T-helper 2 cell (primary cell): ENCODE data around the gene TMEM9.

Experiments
- DNase-seq, 5 experiments: peaks; one replicate each; pipeline versions ENCODE4 v3.0.0 to v3.0.0-alpha.2; 2012 to 2022

The TMEM9 gene

DNA sequence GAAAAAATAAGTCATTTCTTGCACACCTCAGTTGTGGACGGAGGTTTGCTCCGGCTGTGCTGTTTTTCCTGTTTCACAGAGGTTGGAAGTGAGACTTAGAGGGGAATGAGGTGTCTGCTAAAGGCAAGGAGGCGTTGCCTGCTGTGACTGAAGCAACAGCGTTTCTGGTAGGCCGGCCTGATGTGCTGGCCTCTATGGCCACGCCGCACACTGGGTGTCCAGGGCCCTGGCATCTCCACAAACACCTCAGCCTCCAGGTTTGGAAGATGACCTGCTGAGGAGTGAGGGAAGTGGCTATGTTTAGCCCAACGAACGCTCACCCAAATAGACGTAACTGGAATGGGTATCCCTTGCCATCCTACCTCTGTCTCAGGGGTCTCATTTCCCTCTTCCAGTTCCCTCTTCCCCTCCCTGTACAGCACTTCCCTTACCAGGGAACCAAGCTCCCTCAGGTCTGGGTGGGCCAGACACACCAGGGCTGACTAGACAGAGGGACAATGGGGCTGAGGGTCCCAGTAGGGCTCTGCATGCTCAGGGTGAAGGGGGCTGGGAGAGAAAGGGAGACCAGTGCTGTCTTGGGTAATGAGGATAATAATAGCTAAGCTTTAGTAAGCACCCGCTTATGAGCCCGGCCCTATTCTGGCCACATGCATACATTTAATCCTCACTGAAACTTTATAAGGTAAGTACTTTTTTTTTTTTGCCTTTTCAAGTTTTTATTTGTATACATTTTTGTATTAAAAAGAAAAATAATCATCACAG is 53.9 kb downstream of the TMEM9 start:
- DNase-seq, result no peak

DNA sequence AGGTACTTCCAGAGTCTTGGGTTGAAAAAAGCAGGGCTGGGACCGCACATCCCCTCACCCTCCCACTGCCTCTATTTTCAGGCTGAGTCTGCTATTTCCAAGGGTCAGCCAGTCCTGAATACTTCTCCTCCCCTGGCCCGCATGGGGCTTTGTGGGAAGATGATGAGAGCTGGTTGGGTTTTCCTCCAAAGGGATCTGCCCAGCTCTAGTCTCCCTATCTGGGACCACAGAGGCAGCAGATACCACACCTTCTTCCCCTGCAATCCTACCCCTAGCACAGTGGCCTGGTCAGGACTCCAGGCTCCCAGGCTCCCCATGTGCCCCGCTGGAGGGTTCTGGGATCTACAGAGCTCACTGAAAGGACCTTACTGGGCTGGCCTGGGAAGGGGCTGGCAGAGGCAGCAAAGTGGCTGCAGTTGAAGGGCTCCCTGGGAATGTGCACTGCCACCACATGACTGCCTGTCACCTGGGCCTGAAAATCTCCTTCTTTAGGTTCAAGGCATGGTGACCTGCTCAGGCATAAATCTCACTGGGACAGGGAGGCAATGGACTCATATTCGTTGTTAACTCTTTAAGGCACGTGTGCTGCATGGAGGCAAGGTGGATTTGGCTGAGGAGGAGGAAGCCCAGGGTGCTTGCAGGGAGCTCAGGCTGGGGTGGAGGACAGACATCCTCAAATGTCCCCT is 55.1 kb downstream of the TMEM9 start:
- no peak for DNase-seq

DNA sequence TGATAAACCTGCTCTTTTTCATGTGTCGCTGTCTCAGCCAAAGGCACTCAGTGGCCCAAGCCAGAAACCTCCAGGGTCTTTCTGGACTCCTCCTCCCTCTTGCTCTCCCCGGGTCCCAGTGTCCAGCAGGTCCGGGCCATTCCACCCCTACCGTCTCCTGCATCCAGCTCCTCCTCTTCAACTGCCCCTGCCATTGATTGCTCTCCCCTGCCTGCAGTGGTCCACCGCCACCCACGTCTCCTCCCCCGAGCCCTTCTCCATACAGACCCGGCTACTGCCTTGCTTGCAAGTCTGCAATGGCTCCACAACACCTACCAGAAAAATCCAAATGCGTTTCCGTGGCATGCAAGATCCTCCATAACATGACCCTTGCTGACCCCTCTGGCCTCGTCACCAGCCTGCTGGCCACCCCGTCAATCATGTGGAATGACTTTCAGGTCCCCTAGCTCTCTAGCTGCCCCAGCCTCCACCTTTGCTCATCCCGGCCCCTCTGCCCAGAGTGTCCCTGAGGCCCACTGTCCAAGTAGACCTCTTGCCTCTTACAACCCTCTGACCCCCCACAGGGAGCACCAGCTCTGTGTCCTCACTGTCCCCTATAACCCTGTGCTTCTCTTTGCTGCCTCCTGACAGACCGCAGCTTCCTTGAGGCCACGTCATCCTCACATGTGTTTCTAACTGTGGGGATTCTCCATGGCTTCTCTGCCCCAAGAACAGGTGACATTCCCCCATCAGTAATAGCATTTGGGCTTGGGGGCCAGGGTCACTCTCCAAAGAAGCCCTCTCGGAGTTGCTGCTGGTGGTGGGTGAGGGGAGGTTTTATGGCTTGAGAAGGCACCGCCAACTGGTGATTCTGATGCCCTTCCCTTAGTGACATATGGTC is 57.1 kb downstream of the TMEM9 start:
- no peak for DNase-seq

DNA sequence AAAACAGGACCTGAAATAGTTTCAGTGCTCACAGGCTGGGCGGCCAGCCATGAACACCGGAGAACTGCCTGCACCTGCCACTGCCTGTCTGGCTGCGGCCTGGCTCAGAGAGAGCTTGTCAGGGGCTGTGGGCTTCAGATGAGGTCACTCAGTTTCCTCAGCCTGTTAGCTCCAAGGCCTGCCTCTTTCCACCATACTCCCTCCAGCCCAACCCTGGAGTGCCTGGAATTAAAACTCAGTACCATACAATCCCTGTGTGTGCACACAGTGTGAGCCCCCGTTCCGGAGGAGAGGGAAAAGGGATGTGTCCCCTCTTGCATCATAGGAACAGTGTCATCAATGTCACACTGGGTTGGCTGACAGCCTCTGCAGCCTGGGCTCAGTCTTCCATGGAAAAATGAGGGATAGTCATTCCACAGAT is 58.2 kb downstream of the TMEM9 start:
- DNase-seq, result no peak

DNA sequence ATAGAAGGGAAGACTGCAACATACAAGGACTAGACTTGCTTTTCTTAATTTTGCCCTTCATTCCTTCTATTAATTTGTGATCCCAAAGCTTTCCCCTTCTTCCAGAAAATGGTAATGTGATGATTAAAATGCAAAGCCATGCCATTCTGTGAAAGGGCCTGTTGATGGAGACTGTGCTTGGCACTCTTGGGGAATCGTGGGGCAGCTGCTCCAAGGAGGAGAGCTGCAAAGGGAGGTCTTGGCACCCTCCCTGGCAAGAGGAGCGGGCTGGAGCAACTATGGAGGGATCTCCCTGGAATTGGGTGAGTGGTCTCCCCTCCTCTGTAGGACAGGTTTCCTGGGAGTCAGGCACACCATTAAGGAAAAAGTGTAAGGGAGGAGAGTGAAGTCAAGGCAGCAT is 58.7 kb downstream of the TMEM9 start:
- DNase-seq, result no peak

DNA sequence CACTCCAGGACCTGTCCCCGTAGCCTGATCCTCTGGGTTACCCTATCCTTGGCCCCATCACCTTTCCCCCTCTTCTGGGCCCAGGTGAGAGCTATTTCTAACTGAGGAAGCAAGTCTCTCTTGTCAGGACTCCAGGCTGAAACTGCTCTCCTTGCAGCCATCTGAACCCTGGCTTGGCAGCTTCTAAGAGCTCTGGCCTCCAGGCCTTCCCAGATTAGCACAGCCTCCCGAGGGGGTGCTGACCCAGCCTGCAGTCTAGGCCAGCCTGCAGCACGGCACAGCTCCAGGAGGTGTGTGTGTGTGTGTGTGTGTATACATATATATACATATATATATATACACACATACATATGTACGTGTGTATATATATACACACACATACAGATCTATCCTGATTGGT is 59.4 kb downstream of the TMEM9 start:
- no peak for DNase-seq

DNA sequence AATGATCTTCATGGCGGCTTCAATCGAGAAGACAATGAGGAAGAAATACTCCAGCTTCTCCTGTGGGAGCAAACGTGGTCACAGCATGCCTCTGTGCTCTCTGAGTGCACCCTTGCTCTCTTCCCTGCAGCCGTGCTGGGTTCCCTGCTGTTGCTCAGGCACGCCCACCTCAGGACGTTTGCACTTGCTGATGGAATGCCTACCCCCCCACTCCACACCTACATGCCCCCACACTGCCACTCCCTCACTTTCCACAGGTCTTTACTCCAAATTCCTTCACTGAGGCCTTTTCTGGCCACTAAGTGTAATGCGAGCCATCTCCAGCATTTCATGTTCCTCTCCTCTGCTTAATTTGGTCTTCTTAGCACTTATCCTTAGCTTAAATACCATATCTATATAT is 60.3 kb downstream of the TMEM9 start:
- no peak for DNase-seq

DNA sequence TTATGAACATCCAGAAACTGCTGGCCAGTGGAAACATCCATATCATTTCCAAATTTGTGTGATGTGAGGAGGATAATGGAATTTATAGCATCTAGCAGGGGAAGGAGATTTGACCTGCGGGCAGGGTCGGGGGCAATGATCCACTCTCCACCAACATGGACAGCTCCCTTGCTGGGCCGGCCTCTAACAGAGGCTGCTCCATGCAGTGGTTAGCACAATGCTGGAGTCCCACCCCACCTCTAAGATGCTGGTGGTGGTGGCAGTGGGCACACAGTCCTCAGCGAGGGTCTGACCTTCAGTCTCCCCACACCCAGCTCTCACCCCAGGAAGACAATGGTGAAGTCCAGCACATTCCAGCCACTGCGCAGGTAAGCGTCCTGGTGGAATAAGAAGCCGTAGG is 60.7 kb downstream of the TMEM9 start:
- no peak for DNase-seq

DNA sequence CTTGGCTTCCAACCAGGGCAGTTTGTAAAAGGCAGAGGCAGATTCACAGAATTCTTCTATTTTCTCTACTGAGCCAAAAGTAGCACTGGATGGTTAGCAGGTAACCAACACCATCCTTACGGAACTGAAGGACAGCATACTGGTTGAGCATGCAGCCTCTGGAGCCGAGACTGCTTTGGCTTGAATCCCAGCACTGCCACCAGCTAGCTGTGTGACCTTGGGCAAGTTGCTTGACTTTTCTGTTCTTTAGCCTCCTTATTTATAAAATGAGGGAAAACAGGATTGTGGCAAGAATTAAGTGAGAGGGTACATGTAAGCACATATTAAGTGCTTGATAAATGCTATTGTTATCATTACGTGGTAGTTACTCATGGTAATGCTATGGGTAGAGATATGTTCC is 61.5 kb downstream of the TMEM9 start:
- no peak for DNase-seq

DNA sequence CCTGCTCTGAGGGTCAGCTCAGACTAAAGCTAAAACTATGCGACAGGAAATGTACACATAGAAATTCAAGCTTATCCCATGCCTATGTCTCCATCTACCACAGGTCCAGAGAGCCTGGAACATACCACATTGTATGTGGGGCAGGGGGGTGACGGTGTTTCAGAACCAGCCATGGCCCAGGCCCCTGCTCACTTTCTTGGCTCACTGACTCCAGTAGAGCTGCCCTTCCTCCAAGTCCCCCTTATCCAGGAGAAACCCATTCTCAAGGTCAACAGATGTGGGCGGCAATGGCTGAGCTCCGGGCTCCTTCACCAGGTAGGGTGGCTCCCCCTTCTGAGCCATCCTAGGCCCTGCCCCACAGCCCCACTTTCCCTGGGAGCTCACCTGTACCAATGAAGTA is 63.0 kb downstream of the TMEM9 start:
- DNase-seq, result no peak

DNA sequence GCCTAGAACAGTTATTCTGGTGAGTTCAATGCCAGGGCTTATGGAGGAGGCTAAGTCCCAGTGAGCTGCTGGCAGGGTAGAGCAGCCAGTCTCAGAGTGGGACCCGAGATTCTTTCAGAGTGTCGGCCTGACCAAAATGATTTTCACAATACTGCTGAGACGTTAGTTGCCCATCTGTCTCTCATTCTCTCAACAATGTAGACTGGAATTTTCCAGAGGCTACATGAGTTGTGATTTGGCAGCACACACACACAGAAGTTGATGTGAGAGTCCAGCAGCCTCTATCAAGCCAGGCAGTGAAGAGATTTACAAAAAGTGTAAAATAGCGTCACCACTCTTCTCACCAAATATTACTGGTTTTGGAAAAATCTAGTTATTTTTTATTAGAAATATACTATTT is 63.7 kb downstream of the TMEM9 start:
- DNase-seq, result no peak

DNA sequence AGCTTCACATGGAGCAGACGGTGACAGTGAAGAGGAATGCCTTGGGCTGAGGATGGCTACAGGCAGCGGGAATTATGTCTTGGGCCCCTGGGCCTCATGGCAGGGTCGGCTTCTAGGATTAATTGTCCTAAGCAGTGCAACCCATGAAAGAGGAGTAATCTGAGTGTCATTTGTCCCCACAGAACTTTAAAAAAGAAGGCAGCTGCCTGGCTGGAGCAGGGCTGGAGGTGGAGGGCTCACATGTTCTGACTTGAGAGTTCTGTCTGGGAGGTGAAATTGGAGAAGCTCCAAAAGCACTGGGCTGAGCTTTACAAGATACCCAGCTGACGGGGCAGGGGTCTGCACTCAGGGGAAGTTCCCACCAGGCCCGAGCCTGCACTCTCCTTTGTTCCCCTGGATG is 64.7 kb downstream of the TMEM9 start:
- DNase-seq, result no peak

DNA sequence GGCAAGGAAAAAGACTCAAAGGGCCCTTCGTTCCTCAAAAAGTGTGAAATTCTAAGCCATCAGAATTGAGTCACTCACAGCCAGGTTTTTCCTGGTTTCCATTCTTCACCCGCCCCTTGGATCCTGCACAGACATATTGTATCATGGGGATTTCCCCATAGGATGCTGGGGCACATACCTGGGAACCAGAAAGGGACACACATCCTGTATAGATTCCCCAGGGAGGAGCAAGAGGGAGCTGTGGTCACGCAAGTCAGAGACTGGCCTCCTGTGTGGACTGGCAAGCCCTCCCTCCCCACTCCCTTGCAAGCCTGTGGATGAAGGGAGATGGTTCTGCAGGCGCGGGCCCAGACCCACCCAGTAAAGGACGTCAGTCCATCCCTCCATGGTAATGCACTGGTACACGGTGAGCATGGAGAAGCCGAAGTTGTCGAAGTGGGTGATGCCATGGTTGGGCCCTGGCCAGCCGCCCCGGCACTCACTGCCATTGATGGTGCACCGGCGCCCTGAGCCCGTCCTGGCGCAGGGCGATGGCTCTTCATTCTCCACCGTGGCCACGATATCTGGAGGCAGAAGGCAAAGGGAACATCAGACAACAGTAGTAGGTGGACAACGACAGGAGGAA is 65.3 kb downstream of the TMEM9 start:
- DNase-seq, result no peak

DNA sequence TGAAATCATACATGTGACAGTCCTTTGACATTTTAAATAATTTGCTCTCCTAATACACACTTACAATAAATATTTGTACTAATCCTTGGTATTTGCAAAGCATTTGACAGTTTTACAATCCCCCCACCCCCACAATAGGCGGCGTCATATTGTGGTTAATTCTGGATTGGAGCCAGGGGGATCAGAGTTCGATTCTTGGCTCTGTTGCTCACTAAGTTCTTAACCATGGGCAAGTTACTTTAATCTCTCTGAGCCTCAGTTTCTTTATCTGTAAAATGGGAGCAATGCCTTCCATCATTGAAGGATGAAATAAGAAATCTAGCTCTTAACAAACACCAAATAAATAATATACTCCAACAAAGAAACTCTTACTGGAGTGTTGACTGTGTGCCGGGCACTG is 65.9 kb downstream of the TMEM9 start:
- DNase-seq, result no peak

DNA sequence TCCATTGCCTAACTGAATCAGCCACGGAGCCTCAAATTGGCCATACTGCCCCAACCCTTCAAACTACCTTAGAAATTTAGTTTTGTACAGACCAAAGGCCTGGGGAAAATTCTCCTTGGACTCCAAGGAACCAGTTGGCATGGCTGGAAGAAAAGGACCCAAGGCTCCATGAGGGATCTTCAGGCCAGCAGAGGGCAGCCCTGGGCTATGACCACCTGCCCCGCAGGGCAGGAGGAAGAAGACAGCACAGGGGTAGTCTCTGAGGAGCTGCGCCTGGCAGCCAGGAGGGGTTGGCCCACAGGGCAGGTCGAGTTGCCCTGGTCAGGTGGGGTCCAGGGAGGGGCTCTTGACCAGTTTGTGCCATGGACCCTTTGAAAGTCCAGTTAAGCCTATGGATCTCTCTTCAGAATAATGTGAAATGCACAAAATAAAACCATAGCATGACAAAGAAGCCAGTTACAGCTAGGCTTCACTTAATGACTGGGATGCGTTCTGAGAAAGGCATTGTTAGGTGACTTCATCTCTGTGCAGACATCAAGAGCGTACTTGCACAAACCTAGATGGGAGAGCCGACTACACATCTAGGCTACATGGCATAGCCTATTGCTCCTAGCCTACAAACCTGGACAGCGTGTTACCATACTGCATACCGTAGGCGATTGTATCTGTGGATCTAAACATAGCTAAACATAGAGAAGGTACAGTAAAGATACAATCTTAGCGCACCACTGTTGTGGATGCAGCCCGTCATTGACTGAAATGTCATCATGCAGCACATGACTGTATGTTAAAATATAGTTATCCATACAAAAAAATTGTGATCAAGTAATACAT is 68.2 kb downstream of the TMEM9 start:
- DNase-seq, result peak in 2 of 5 experiments; percentile 7 to 17
